ENCODE data around the gene SKOR1. TPM values are rescaled to one million over a fixed set of nuclear protein-coding genes. Genes with fewer than 3 reads are reported as not detected.

Gene SKOR1
- total and polyA plus RNA-seq, 10 of the 15 experiments (the other 5 are each of a cell fraction or from before 2014, with no cell fraction given), result 0.04 to 0.36 (median 0.10) TPM; not detected in 4

DNA sequence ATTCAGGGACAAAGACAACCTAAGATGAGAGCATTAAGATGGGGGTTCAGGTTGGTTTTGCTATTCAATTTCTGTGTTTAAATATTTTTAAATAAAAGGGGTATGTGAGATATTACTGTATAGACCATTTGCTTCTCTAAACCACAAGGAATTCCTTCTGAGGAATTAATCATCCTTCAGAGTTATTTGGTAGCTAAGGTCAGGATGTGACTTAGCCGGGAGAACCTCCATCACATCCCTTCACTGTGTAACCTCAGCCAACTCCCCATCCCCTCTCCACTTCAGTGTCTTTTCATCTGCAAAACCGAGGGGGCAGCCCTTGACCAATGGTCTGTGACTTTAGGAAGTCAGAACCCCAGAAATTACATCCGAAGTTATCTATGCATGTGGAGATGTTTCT, 48.7 kb upstream of the SKOR1 start (continued):
- TF ChIP-seq, protein P1, sequence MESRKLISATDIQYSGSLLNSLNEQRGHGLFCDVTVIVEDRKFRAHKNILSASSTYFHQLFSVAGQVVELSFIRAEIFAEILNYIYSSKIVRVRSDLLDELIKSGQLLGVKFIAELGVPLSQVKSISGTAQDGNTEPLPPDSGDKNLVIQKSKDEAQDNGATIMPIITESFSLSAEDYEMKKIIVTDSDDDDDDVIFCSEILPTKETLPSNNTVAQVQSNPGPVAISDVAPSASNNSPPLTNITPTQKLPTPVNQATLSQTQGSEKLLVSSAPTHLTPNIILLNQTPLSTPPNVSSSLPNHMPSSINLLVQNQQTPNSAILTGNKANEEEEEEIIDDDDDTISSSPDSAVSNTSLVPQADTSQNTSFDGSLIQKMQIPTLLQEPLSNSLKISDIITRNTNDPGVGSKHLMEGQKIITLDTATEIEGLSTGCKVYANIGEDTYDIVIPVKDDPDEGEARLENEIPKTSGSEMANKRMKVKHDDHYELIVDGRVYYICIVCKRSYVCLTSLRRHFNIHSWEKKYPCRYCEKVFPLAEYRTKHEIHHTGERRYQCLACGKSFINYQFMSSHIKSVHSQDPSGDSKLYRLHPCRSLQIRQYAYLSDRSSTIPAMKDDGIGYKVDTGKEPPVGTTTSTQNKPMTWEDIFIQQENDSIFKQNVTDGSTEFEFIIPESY (IDR thresholded peaks at IDR 0.05), result no peak
- TF ChIP-seq MEF2A (IDR thresholded peaks at IDR 0.05; ENCODE audit: insufficient read depth, low read depth, low read length) (no peak), RAD21 (IDR thresholded peaks at IDR 0.05; ENCODE audit: insufficient read depth, low read depth, low read length) (no peak), CREB1 (IDR thresholded peaks at IDR 0.05; ENCODE audit: low read depth) (no peak), SUZ12 (IDR thresholded peaks at IDR 0.05; ENCODE audit: unreplicated experiment) (no peak)
- TF ChIP-seq, protein P2, sequence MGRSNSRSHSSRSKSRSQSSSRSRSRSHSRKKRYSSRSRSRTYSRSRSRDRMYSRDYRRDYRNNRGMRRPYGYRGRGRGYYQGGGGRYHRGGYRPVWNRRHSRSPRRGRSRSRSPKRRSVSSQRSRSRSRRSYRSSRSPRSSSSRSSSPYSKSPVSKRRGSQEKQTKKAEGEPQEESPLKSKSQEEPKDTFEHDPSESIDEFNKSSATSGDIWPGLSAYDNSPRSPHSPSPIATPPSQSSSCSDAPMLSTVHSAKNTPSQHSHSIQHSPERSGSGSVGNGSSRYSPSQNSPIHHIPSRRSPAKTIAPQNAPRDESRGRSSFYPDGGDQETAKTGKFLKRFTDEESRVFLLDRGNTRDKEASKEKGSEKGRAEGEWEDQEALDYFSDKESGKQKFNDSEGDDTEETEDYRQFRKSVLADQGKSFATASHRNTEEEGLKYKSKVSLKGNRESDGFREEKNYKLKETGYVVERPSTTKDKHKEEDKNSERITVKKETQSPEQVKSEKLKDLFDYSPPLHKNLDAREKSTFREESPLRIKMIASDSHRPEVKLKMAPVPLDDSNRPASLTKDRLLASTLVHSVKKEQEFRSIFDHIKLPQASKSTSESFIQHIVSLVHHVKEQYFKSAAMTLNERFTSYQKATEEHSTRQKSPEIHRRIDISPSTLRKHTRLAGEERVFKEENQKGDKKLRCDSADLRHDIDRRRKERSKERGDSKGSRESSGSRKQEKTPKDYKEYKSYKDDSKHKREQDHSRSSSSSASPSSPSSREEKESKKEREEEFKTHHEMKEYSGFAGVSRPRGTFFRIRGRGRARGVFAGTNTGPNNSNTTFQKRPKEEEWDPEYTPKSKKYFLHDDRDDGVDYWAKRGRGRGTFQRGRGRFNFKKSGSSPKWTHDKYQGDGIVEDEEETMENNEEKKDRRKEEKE (IDR thresholded peaks at IDR 0.05), result no peak

DNA sequence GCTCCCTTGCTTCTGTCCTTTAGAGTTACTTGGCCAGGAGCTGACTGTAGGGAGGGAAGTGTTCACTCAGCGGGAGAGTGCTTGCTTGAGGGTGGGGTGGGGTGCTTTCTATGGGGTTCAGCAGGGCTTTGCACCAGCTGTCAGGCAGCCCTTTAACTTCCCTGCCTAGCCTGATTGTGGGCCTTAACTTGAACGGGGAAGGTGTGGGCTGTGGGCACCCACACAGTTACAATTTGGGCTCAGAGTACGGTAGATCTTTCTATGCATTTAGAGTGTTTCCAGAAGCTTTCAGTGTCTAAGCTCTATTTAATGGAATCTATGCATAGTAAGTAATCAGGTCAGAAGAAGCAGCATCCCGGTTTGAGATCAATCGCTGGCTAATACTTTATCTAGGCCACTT, 48.2 kb upstream of the SKOR1 start:
- H3K4me2 ChIP-seq (ENCODE audit: control insufficient read depth, insufficient read depth), result no peak overlapping the region
- ATAC-seq (no peak), DNase-seq (ENCODE audit: low read depth, low spot score) (no peak), FAIRE-seq (no peak)
- no peak overlapping the region for H2AFZ ChIP-seq (ENCODE audit: control insufficient read depth, low read depth, low read length)
- H3K4me1 ChIP-seq (ENCODE audit: control insufficient read depth, insufficient read depth, low read length), result no peaks in the 10 kb centered on the region
- no peaks in the 10 kb centered on the region for H3K9me3 ChIP-seq (replicated peaks; ENCODE audit: control insufficient read depth, insufficient read depth, low read length)
- H3K79me2 ChIP-seq (ENCODE audit: control insufficient read depth, insufficient read depth, low read length), result no peaks in the 10 kb centered on the region
- no peaks in the 10 kb centered on the region for H3K36me3 ChIP-seq (ENCODE audit: control insufficient read depth in 2 of 2, insufficient read depth in 2 of 2, low read length in 1 of 2)
- no peaks in the 10 kb centered on the region for H3K27me3 ChIP-seq (replicated peaks in 1 of 2; ENCODE audit: control insufficient read depth in 2 of 2, insufficient read depth in 2 of 2, low read length in 1 of 2)
- ChIA-PET RAD21 (ENCODE audit: unreplicated experiment) (no interaction called here), POLR2A (no interaction called here), CTCF (interaction anchor here (0.6 to 0.9 kb wide), 2 partner anchors 240 to 830 kb away, joined by 3 read pairs; no protein-coding TSS in a partner anchor), SMC1A (ENCODE audit: uncharacterized antibody, unreplicated experiment) (no interaction called here)
- in situ Hi-C loops (cut with MboI) (no loop called here), intact Hi-C loops (cut with micrococcal nuclease; ENCODE audit: unreplicated experiment) (no loop called here)
- no peaks in the 10 kb centered on the region for H4K20me1 ChIP-seq (ENCODE audit: control insufficient read depth, insufficient read depth)
- no peak overlapping the region for H3K27ac ChIP-seq (ENCODE audit: control insufficient read depth, insufficient read depth)
- 91% methylated on average over 5 of the region's 5 CpGs for WGBS (ENCODE audit: insufficient coverage, insufficient replicate concordance, low lambda C conversion rate, missing lambda C conversion rate)
- BruUV-seq (replicated peaks), result no TSS peak
- H3K4me3 ChIP-seq, result no peak overlapping the region
- H3K9ac ChIP-seq (ENCODE audit: control insufficient read depth, insufficient read depth, low read length), result no peak overlapping the region
- TF ChIP-seq SMAD1 (IDR thresholded peaks at IDR 0.05; ENCODE audit: low read depth, partially characterized antibody) (no peak), NFXL1 (IDR thresholded peaks at IDR 0.05; ENCODE audit: borderline replicate concordance) (no peak), NBN (IDR thresholded peaks at IDR 0.05) (no peak), ZNF274 (IDR thresholded peaks at IDR 0.05; ENCODE audit: insufficient read depth, insufficient read length) (no peak), BRCA1 (IDR thresholded peaks at IDR 0.05; ENCODE audit: low read depth, low read length) (no peak), TCF12 (IDR thresholded peaks at IDR 0.05; ENCODE audit: low read depth, low read length) (no peak), ASH2L (IDR thresholded peaks at IDR 0.05; ENCODE audit: borderline replicate concordance, low read depth) (no peak), SUZ12 (IDR thresholded peaks at IDR 0.05; ENCODE audit: unreplicated experiment) (no peak), ESRRA (IDR thresholded peaks at IDR 0.05; ENCODE audit: low read length) (no peak), ZNF384 (IDR thresholded peaks at IDR 0.05; ENCODE audit: borderline replicate concordance, low read depth, low read length) (no peak), IKZF1 (conservative IDR thresholded peaks at IDR 0.05) (no peak)
- TF ChIP-seq, protein P3, sequence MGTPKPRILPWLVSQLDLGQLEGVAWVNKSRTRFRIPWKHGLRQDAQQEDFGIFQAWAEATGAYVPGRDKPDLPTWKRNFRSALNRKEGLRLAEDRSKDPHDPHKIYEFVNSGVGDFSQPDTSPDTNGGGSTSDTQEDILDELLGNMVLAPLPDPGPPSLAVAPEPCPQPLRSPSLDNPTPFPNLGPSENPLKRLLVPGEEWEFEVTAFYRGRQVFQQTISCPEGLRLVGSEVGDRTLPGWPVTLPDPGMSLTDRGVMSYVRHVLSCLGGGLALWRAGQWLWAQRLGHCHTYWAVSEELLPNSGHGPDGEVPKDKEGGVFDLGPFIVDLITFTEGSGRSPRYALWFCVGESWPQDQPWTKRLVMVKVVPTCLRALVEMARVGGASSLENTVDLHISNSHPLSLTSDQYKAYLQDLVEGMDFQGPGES (IDR thresholded peaks at IDR 0.05), result no peak
- TF ChIP-seq, protein P4, sequence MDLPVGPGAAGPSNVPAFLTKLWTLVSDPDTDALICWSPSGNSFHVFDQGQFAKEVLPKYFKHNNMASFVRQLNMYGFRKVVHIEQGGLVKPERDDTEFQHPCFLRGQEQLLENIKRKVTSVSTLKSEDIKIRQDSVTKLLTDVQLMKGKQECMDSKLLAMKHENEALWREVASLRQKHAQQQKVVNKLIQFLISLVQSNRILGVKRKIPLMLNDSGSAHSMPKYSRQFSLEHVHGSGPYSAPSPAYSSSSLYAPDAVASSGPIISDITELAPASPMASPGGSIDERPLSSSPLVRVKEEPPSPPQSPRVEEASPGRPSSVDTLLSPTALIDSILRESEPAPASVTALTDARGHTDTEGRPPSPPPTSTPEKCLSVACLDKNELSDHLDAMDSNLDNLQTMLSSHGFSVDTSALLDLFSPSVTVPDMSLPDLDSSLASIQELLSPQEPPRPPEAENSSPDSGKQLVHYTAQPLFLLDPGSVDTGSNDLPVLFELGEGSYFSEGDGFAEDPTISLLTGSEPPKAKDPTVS (IDR thresholded peaks at IDR 0.05; ENCODE audit: low read depth, low read length), result no peak

All from GM12878 (cell line).